Measurements from ENCODE around the gene CD164L2. TPM values are rescaled to one million over a fixed set of nuclear protein-coding genes. Genes with fewer than 3 reads are reported as not detected.

CD164L2 gene
- total RNA-seq, 1 donor from 2014 or later = 0.16 TPM

GRCh38 chr1:27394925-27395324, 11.8 kb upstream of the CD164L2 start:
- POLR2A ChIA-PET = interaction anchor here (0.6 to 1.5 kb wide), 7 partner anchors 29 to 212 kb away, joined by 3 to 11 read pairs (median 5); no protein-coding TSS in a partner anchor
- no peak for DNase-seq
- Mint-ChIP-seq H3K27ac (no peak overlapping the region), H3K36me3 (ENCODE audit: low read depth) (no peaks in the 10 kb centered on the region), H3K4me3 (no peak overlapping the region), H3K27me3 (no peaks in the 10 kb centered on the region), H3K4me1 (peaks cover 14% of the 10 kb centered on the region), H3K9me3 (no peaks in the 10 kb centered on the region)
- intact Hi-C loops (cut with micrococcal nuclease) = loop anchor here (1.0 kb wide), 5 partner anchors 63 to 351 kb away; no protein-coding TSS in a partner anchor
- no peak for ATAC-seq (ENCODE audit: low read depth)
- TF ChIP-seq CTCF (IDR thresholded peaks at IDR 0.05) = no peak
- CTCF ChIA-PET = interaction anchor here (0.6 to 7.8 kb wide), 28 partner anchors 8 to 351 kb away, joined by 3 to 208 read pairs (median 4); partner anchors contain the start of genes AHDC1, CD164L2, IFI6 and MAP3K6

- Mint-ChIP-seq H3K27ac (no peak overlapping the region), H3K9me3 (no peaks in the 10 kb centered on the region), H3K27me3 (no peaks in the 10 kb centered on the region), H3K4me3 (no peak overlapping the region), H3K36me3 (ENCODE audit: low read depth) (no peaks in the 10 kb centered on the region), H3K4me1 (peaks cover 14% of the 10 kb centered on the region)
- DNase-seq (no peak), ATAC-seq (ENCODE audit: low read depth) (no peak)
- intact Hi-C loops (cut with micrococcal nuclease) = no loop called here
- no peak for TF ChIP-seq CTCF (IDR thresholded peaks at IDR 0.05)
- ChIA-PET POLR2A (interaction anchor here (1.1 to 1.5 kb wide), 2 partner anchors 96 to 212 kb away, joined by 4 to 11 read pairs; no protein-coding TSS in a partner anchor), CTCF (interaction anchor here (0.6 to 7.8 kb wide), 20 partner anchors 9 to 350 kb away, joined by 3 to 208 read pairs (median 5); partner anchors contain the start of genes AHDC1 and MAP3K6)
Measured at GRCh38 chr1:27394282-27394658, 11.1 kb upstream of the CD164L2 start.

GRCh38 chr1:27393641-27394281, 10.6 kb upstream of the CD164L2 start:
- CTCF ChIA-PET = interaction anchor here (1.3 to 7.8 kb wide), 4 partner anchors 9 to 212 kb away, joined by 4 to 208 read pairs (median 31); partner anchors contain the start of gene AHDC1
- ATAC-seq (ENCODE audit: low read depth) (no peak), DNase-seq (no peak)
- Mint-ChIP-seq H3K36me3 (ENCODE audit: low read depth) (no peaks in the 10 kb centered on the region), H3K27me3 (no peaks in the 10 kb centered on the region), H3K27ac (no peak overlapping the region), H3K9me3 (no peaks in the 10 kb centered on the region), H3K4me3 (no peak overlapping the region), H3K4me1 (peaks cover 14% of the 10 kb centered on the region)
- POLR2A ChIA-PET = interaction anchor here (0.6 kb wide), 3 partner anchors 28 to 244 kb away, joined by 7 to 10 read pairs (median 10); no protein-coding TSS in a partner anchor
- intact Hi-C loops (cut with micrococcal nuclease) = no loop called here
- TF ChIP-seq CTCF (IDR thresholded peaks at IDR 0.05) = no peak

- H3K4me3 Mint-ChIP-seq = peak overlapping the region; percentile 75
- ChIA-PET CTCF (interaction anchor here (1.3 to 7.8 kb wide), 2 partner anchors 9 to 95 kb away, joined by 4 to 208 read pairs; no protein-coding TSS in a partner anchor), POLR2A (interaction anchor here (0.6 kb wide), 3 partner anchors 27 to 245 kb away, joined by 7 to 10 read pairs (median 10); no protein-coding TSS in a partner anchor)
- H3K27me3 Mint-ChIP-seq = no peaks in the 10 kb centered on the region
- H3K4me1 Mint-ChIP-seq = peaks cover 18% of the 10 kb centered on the region
- no peak for TF ChIP-seq CTCF (IDR thresholded peaks at IDR 0.05)
- H3K9me3 Mint-ChIP-seq = no peaks in the 10 kb centered on the region
- ATAC-seq (ENCODE audit: low read depth) (no peak), DNase-seq (no peak)
- intact Hi-C loops (cut with micrococcal nuclease) = loop anchor here (1.0 kb wide), 4 partner anchors 28 to 270 kb away; no protein-coding TSS in a partner anchor
- no peaks in the 10 kb centered on the region for H3K36me3 Mint-ChIP-seq (ENCODE audit: low read depth)
- H3K27ac Mint-ChIP-seq = no peak overlapping the region
Measured at GRCh38 chr1:27392778-27393635, 9.9 kb upstream of the CD164L2 start.

Data from activated B cell treated with CpG ODN at 0.5 μM for 24 hours (primary cell).